ENCODE data around the gene ANKRD18B. TPM values are rescaled to one million over a fixed set of nuclear protein-coding genes. Genes with fewer than 3 reads are reported as not detected.
"Not testable (repeated sequence)": the region's sequence is repeated elsewhere in the genome, so short reads cannot be mapped to it uniquely, and the experiment has no call there.

The ANKRD18B gene
- total and polyA plus RNA-seq, 9 of the 15 experiments (the other 6 are each of a cell fraction or from before 2014, with no cell fraction given): 0.43 to 12.6 (median 1.8) TPM

DNA sequence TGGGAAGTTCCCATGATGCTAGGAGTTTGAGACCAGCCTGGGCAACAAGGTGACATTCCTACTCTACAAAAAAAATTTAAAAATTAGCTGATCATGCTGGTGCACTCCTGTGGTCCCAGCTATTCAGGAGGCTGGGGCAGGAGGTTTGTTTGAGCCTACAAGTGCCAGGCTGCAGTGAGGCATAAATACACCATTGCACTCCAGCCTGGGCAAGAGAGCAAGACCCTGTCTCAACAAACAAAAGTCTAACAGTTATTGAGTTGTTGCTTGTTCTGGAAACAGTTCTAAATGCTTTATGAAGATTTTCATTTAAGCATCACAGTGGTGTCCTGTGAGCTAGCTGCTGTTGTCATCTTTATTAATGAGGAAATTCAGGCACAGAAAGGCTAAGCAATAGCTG lies 4.0 kb downstream of the ANKRD18B start:
- FAIRE-seq; CTCF ChIA-PET (ENCODE audit: low intra/inter-chr PET ratio); BruUV-seq (replicated peaks); H3K4me3 ChIP-seq; H3K9ac ChIP-seq (ENCODE audit: insufficient read depth in 1 of 2, low read depth in 2 of 2, low read length in 2 of 2); DNase-seq (ENCODE audit: extremely low read depth in 1 of 4, low spot score in 3 of 4); H3K36me3 ChIP-seq (ENCODE audit: control insufficient read depth, insufficient read depth, low read length); H3K9me3 ChIP-seq (replicated peaks; ENCODE audit: control insufficient read depth, insufficient read depth, low read depth, low read length); H3K27me3 ChIP-seq (ENCODE audit: control insufficient read depth in 2 of 2, insufficient read depth in 2 of 2, low read length in 2 of 2); H2AFZ ChIP-seq (ENCODE audit: low read depth, low read length); H4K20me1 ChIP-seq (replicated peaks; ENCODE audit: control insufficient read depth, insufficient read depth, low read length); H3K4me2 ChIP-seq (ENCODE audit: insufficient read depth, low read length); H3K27ac ChIP-seq (ENCODE audit: extremely low read depth, low read depth, low read length); ATAC-seq; H3K9me1 ChIP-seq (ENCODE audit: control insufficient read depth, insufficient read depth, low read length); POLR2A ChIA-PET; in situ Hi-C loops (cut with MboI); H3K79me2 ChIP-seq (ENCODE audit: control insufficient read depth, insufficient read depth, low read length); intact Hi-C loops (cut with micrococcal nuclease): not testable (repeated sequence)
- peaks cover 0 to 15% of the 10 kb centered on the region in 2 experiments; a peak in 2 of 5 replicates for H3K4me1 ChIP-seq (replicated peaks in 1 of 2; ENCODE audit: control insufficient read depth in 2 of 2, insufficient read depth in 2 of 2, low read length in 2 of 2)

GRCh38 chr9:33533958-33534357 lies 9.9 kb downstream of the ANKRD18B start:
- H3K9me1 ChIP-seq (ENCODE audit: control insufficient read depth, insufficient read depth, low read length); H3K27ac ChIP-seq (ENCODE audit: extremely low read depth, low read depth, low read length); H3K4me2 ChIP-seq (ENCODE audit: insufficient read depth, low read length); H3K9ac ChIP-seq (ENCODE audit: insufficient read depth in 1 of 2, low read depth in 2 of 2, low read length in 2 of 2); ATAC-seq; H4K20me1 ChIP-seq (replicated peaks; ENCODE audit: control insufficient read depth, insufficient read depth, low read length); FAIRE-seq; in situ Hi-C loops (cut with MboI); H2AFZ ChIP-seq (ENCODE audit: low read depth, low read length); H3K4me3 ChIP-seq; CTCF ChIA-PET (ENCODE audit: low intra/inter-chr PET ratio); BruUV-seq (replicated peaks); H3K36me3 ChIP-seq (ENCODE audit: control insufficient read depth, insufficient read depth, low read length); H3K79me2 ChIP-seq (ENCODE audit: control insufficient read depth, insufficient read depth, low read length); H3K27me3 ChIP-seq (ENCODE audit: control insufficient read depth in 2 of 2, insufficient read depth in 2 of 2, low read length in 2 of 2); H3K4me1 ChIP-seq (replicated peaks in 1 of 2; ENCODE audit: control insufficient read depth in 2 of 2, insufficient read depth in 2 of 2, low read length in 2 of 2); POLR2A ChIA-PET; H3K9me3 ChIP-seq (replicated peaks; ENCODE audit: control insufficient read depth, insufficient read depth, low read depth, low read length); DNase-seq (ENCODE audit: extremely low read depth in 1 of 4, low spot score in 3 of 4); intact Hi-C loops (cut with micrococcal nuclease): not testable (repeated sequence)
- WGBS (ENCODE audit: insufficient coverage, low coverage, missing lambda C conversion rate): 17% methylated on average over 3 of the region's 3 CpGs
